K562 (cell line): ENCODE measurements around the gene ZNF775. TPM values are rescaled to one million over a fixed set of nuclear protein-coding genes. Genes with fewer than 3 reads are reported as not detected.

ENCODE experiments used
- ATF7 ChIP-seq: fragments of 450-650 bp; IDR thresholded peaks from 2 replicates; pipeline ENCODE4 v1.7.1; 2014; ENCODE audit warnings: mild to moderate bottlenecking, moderate library complexity
- CBX1 ChIP-seq: sonication (generic); IDR thresholded peaks from 2 replicates; pipeline ENCODE4 v1.6.1; 2016; ENCODE audit warnings: antibody characterized with exemption, low read depth, mild to moderate bottlenecking
- CREB3L1 ChIP-seq: fragments of 450-650 bp; IDR thresholded peaks from 2 replicates; pipeline ENCODE4 v1.6.1; 2014; ENCODE audit warnings: low read depth, mild to moderate bottlenecking, moderate library complexity, borderline replicate concordance
- HCFC1 ChIP-seq: IDR thresholded peaks from 2 replicates; pipeline ENCODE4 v1.6.1; 2012; ENCODE audit warnings: low read depth, low read length, improper control_type of control experiment
- PHF21A ChIP-seq: fragments of 450-650 bp; IDR thresholded peaks from 2 replicates; pipeline ENCODE4 v1.6.1; 2017; ENCODE audit warnings: low read depth, borderline replicate concordance
- RB1 ChIP-seq: fragments of 450-650 bp; IDR thresholded peaks from 2 replicates; pipeline ENCODE4 v1.6.1; 2017; ENCODE audit warnings: low read depth, mild to moderate bottlenecking
- RBBP5 ChIP-seq: fragments of 200-600 bp; sonication (generic); IDR thresholded peaks from 2 replicates; pipeline ENCODE4 v1.6.1; 2012; ENCODE audit warnings: borderline replicate concordance, mild to moderate bottlenecking, low read length, control low read depth, inconsistent platforms; ENCODE audit not compliant: insufficient read depth, poor library complexity, severe bottlenecking
- RBM17 ChIP-seq: fragments of 200-400 bp; formaldehyde crosslinking; IDR thresholded peaks from 2 replicates; pipeline ENCODE4 v1.6.1; 2017; ENCODE audit warnings: low read depth, mild to moderate bottlenecking, low read length, borderline replicate concordance
- THAP7 ChIP-seq: fragments of 250-450 bp; sonication (Bioruptor Pico); IDR thresholded peaks from 2 replicates; pipeline ENCODE4 v1.5.0; 2021
- USF2 ChIP-seq: sonication (generic); formaldehyde crosslinking; IDR thresholded peaks from 2 replicates; pipeline ENCODE4 v1.5.0; 2020; ENCODE audit warnings: missing genetic modification reagents
- ZNF133 ChIP-seq: fragments of 250-450 bp; sonication (Bioruptor Pico); IDR thresholded peaks from 2 replicates; pipeline ENCODE4 v1.4.0; 2020; ENCODE audit warnings: mild to moderate bottlenecking
- polyA plus RNA-seq, 8 experiments: library from polyadenylated mRNA; depleted of rRNA in 4 of 8; stranded (reverse) in 5 of 8; unstranded in 3 of 8; fragments of >200 nt; fragmentation: Nextera tagmentation in 2 of 8; fragmentation: Illumina TruSeq in 1 of 8; extraction: Ambion mirVana in 2 of 8; extraction: Trizol in 1 of 8; gene quantifications; 2 replicates each; pipeline versions ENCODE4 v1.2.1 to v1.2.3, GENCODE V29; 2011 to 2014; ENCODE audit warnings: inconsistent platforms in 1 of 8, missing spikeins in 1 of 8
- total RNA-seq, 7 experiments: library from RNA; depleted of rRNA in 6 of 7; stranded (reverse); fragments of >200 nt in 6 of 7; fragmentation: Illumina TruSeq in 2 of 7; extraction: Trizol in 2 of 7; gene quantifications; 2 replicates each; pipeline versions ENCODE4 v1.2.1 to v1.2.3, GENCODE V29; 2011 to 2021; ENCODE audit warnings: low replicate concordance in 1 of 7
- TF ChIP-seq, protein P1 (sequence below), 3 experiments: IDR thresholded peaks in 2 of 3; conservative IDR thresholded peaks in 1 of 3; 2 replicates each; pipeline ENCODE4 v1.5.1; 2011 to 2012; ENCODE audit warnings: low read length in 3 of 3, mild to moderate bottlenecking in 3 of 3, control low read depth in 2 of 3, improper control_type of control experiment in 1 of 3, inconsistent platforms in 1 of 3, low read depth in 1 of 3, mixed read lengths in 1 of 3, moderate library complexity in 1 of 3; ENCODE audit not compliant: insufficient read depth in 2 of 3
- TF ChIP-seq, protein P2 (sequence below), 2 experiments: fragments of 450-650 bp; formaldehyde crosslinking in 1 of 2; IDR thresholded peaks; 2 replicates each; pipeline versions ENCODE4 v1.4.0 to v1.6.1; 2014 to 2020; ENCODE audit warnings: mild to moderate bottlenecking in 2 of 2, borderline replicate concordance in 1 of 2, low read depth in 1 of 2

The ZNF775 gene
- total and polyA plus RNA-seq, 9 of the 15 experiments (the other 6 are each of a cell fraction or from before 2014, with no cell fraction given): 0.04 to 18.7 (median 4.9) TPM

GRCh38 chr7:150378853-150379440, at the start of gene ZNF775 (continued):
- TF ChIP-seq, protein P1, sequence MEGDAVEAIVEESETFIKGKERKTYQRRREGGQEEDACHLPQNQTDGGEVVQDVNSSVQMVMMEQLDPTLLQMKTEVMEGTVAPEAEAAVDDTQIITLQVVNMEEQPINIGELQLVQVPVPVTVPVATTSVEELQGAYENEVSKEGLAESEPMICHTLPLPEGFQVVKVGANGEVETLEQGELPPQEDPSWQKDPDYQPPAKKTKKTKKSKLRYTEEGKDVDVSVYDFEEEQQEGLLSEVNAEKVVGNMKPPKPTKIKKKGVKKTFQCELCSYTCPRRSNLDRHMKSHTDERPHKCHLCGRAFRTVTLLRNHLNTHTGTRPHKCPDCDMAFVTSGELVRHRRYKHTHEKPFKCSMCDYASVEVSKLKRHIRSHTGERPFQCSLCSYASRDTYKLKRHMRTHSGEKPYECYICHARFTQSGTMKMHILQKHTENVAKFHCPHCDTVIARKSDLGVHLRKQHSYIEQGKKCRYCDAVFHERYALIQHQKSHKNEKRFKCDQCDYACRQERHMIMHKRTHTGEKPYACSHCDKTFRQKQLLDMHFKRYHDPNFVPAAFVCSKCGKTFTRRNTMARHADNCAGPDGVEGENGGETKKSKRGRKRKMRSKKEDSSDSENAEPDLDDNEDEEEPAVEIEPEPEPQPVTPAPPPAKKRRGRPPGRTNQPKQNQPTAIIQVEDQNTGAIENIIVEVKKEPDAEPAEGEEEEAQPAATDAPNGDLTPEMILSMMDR (IDR thresholded peaks at IDR 0.05 in 2 of 3, conservative IDR thresholded peaks at IDR 0.05 in 1 of 3; ENCODE audit: insufficient read depth in 2 of 3, low read depth in 1 of 3, low read length in 3 of 3): peak in 2 of 3 experiments; percentile 9 to 14; a peak in 1 of 6 replicates
- TF ChIP-seq RB1 (peak; percentile 85), PHF21A (0 out of 2 replicates have a peak, but pooled peaks have one; percentile 17), ATF7 (peak; percentile 75), ZNF133 (peak; percentile 46; the same call in 1 of the 2 replicates), USF2 (CRISPR knock-in tag) (peak; percentile 96), RBBP5 (peak; percentile 92), RBM17 (no peak), CBX1 (peak; percentile 73), HCFC1 (peak; percentile 8; the same call in 1 of the 2 replicates), THAP7 (CRISPR knock-in tag) (peak; percentile 85; the same call in 1 of the 2 replicates), CREB3L1 (peak; percentile 17; the same call in 1 of the 2 replicates)
- TF ChIP-seq, protein P2, sequence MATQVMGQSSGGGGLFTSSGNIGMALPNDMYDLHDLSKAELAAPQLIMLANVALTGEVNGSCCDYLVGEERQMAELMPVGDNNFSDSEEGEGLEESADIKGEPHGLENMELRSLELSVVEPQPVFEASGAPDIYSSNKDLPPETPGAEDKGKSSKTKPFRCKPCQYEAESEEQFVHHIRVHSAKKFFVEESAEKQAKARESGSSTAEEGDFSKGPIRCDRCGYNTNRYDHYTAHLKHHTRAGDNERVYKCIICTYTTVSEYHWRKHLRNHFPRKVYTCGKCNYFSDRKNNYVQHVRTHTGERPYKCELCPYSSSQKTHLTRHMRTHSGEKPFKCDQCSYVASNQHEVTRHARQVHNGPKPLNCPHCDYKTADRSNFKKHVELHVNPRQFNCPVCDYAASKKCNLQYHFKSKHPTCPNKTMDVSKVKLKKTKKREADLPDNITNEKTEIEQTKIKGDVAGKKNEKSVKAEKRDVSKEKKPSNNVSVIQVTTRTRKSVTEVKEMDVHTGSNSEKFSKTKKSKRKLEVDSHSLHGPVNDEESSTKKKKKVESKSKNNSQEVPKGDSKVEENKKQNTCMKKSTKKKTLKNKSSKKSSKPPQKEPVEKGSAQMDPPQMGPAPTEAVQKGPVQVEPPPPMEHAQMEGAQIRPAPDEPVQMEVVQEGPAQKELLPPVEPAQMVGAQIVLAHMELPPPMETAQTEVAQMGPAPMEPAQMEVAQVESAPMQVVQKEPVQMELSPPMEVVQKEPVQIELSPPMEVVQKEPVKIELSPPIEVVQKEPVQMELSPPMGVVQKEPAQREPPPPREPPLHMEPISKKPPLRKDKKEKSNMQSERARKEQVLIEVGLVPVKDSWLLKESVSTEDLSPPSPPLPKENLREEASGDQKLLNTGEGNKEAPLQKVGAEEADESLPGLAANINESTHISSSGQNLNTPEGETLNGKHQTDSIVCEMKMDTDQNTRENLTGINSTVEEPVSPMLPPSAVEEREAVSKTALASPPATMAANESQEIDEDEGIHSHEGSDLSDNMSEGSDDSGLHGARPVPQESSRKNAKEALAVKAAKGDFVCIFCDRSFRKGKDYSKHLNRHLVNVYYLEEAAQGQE (IDR thresholded peaks at IDR 0.05; ENCODE audit: borderline replicate concordance): peak; percentile 91
- TF ChIP-seq, protein P2 (CRISPR knock-in tag; IDR thresholded peaks at IDR 0.05; ENCODE audit: low read depth): 0 out of 2 replicates have a peak, but pooled peaks have one; percentile 75
